Parathyroid adenoma (tissue), 2 donors: Measurements from ENCODE around the gene FSIP2.

Experiments
- H2AFZ ChIP-seq: fragments of 300-600 bp; sonication (generic); one replicate; pipeline ENCODE4 v1.7.0; 2017; ENCODE audit warnings: antibody characterized with exemption, mild to moderate bottlenecking
- H3K27ac ChIP-seq: fragments of 300-600 bp; sonication (generic); one replicate; pipeline ENCODE4 v1.7.0; 2017
- H3K27me3 ChIP-seq: fragments of 300-600 bp; sonication (generic); one replicate; pipeline ENCODE4 v1.7.0; 2017; ENCODE audit warnings: low read length; ENCODE audit not compliant: control insufficient read depth, insufficient read depth
- H3K36me3 ChIP-seq: fragments of 300-600 bp; sonication (generic); one replicate; pipeline ENCODE4 v1.7.0; 2017; ENCODE audit warnings: low read length; ENCODE audit not compliant: control insufficient read depth, insufficient read depth
- H3K4me1 ChIP-seq: fragments of 300-600 bp; sonication (generic); one replicate; pipeline ENCODE4 v1.7.0; 2017; ENCODE audit warnings: control low read depth
- H3K4me2 ChIP-seq: fragments of 300-600 bp; sonication (generic); one replicate; pipeline ENCODE4 v1.7.0; 2017; ENCODE audit warnings: low read length
- H3K4me3 ChIP-seq: fragments of 300-600 bp; sonication (generic); one replicate; pipeline ENCODE4 v1.7.0; 2017; ENCODE audit warnings: low read depth, low read length
- H3K79me2 ChIP-seq: fragments of 300-600 bp; sonication (generic); one replicate; pipeline ENCODE4 v1.7.0; 2017; ENCODE audit warnings: control low read depth
- H3K9ac ChIP-seq: fragments of 300-600 bp; sonication (generic); one replicate; pipeline ENCODE4 v1.7.0; 2017; ENCODE audit warnings: mild to moderate bottlenecking
- H3K9me3 ChIP-seq: fragments of 300-600 bp; sonication (generic); one replicate; pipeline ENCODE4 v1.7.0; 2017; ENCODE audit warnings: low read length; ENCODE audit not compliant: control insufficient read depth
- TF ChIP-seq, protein P1 (sequence below): fragments of 300-600 bp; sonication (generic); IDR thresholded peaks from one replicate; pipeline ENCODE4 v1.7.0; 2017; ENCODE audit warnings: antibody characterized with exemption, mild to moderate bottlenecking
- donor health status: primary hyperparathyroidism.

FSIP2 gene

DNA sequence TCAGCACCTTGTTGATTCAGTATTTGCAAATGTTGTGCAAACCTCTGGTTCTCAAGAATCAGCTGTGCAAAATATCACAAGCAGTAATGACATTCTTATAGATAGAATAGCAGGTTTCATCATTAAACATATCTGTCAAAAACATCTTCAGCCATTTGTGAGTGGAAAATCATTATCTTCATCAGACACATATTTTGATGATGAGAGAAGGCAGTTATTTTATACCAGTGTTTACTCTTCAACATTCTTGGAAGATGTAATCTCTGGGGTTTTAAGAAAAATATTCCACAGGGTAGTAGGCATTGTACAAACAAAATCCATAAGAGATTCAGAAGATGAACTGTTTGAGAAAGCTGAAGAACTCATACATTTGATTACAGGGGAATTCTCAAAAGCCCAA, 64.3 kb downstream of the FSIP2 start:
- H3K27ac ChIP-seq: no peak overlapping the region
- no peak overlapping the region for H3K4me3 ChIP-seq
- H3K9ac ChIP-seq: no peak overlapping the region
- H3K4me1 ChIP-seq: no peaks in the 10 kb centered on the region
- no peaks in the 10 kb centered on the region for H3K9me3 ChIP-seq
- H2AFZ ChIP-seq: no peak overlapping the region
- no peaks in the 10 kb centered on the region for H3K79me2 ChIP-seq
- TF ChIP-seq, protein P1, sequence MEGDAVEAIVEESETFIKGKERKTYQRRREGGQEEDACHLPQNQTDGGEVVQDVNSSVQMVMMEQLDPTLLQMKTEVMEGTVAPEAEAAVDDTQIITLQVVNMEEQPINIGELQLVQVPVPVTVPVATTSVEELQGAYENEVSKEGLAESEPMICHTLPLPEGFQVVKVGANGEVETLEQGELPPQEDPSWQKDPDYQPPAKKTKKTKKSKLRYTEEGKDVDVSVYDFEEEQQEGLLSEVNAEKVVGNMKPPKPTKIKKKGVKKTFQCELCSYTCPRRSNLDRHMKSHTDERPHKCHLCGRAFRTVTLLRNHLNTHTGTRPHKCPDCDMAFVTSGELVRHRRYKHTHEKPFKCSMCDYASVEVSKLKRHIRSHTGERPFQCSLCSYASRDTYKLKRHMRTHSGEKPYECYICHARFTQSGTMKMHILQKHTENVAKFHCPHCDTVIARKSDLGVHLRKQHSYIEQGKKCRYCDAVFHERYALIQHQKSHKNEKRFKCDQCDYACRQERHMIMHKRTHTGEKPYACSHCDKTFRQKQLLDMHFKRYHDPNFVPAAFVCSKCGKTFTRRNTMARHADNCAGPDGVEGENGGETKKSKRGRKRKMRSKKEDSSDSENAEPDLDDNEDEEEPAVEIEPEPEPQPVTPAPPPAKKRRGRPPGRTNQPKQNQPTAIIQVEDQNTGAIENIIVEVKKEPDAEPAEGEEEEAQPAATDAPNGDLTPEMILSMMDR: no peak
- no peak overlapping the region for H3K4me2 ChIP-seq
- no peaks in the 10 kb centered on the region for H3K27me3 ChIP-seq
- no peaks in the 10 kb centered on the region for H3K36me3 ChIP-seq

GRCh38 chr2:185806783-185807182, 68.2 kb downstream of the FSIP2 start:
- TF ChIP-seq, protein P1: no peak
- no peaks in the 10 kb centered on the region for H3K4me1 ChIP-seq
- no peak overlapping the region for H3K9ac ChIP-seq
- H3K4me3 ChIP-seq: no peak overlapping the region
- no peaks in the 10 kb centered on the region for H3K36me3 ChIP-seq
- no peaks in the 10 kb centered on the region for H3K79me2 ChIP-seq
- no peak overlapping the region for H3K4me2 ChIP-seq
- no peaks in the 10 kb centered on the region for H3K27me3 ChIP-seq
- H3K27ac ChIP-seq: no peak overlapping the region
- no peak overlapping the region for H2AFZ ChIP-seq
- H3K9me3 ChIP-seq: no peaks in the 10 kb centered on the region

- no peak overlapping the region for H3K27ac ChIP-seq
- H3K36me3 ChIP-seq: no peaks in the 10 kb centered on the region
- H3K4me3 ChIP-seq: no peak overlapping the region
- H3K27me3 ChIP-seq: no peaks in the 10 kb centered on the region
- no peaks in the 10 kb centered on the region for H3K4me1 ChIP-seq
- no peak overlapping the region for H3K4me2 ChIP-seq
- TF ChIP-seq, protein P1: no peak
- no peaks in the 10 kb centered on the region for H3K9me3 ChIP-seq
- no peak overlapping the region for H3K9ac ChIP-seq
- no peak overlapping the region for H2AFZ ChIP-seq
- no peaks in the 10 kb centered on the region for H3K79me2 ChIP-seq
These were observed 68.7 kb downstream of the FSIP2 start for GRCh38 chr2:185807351-185807750.

GRCh38 chr2:185811580-185811979, 73.0 kb downstream of the FSIP2 start:
- Histone ChIP-seq H3K79me2 (no peaks in the 10 kb centered on the region), H3K9me3 (no peaks in the 10 kb centered on the region), H3K27me3 (no peaks in the 10 kb centered on the region), H3K4me3 (no peak overlapping the region), H3K36me3 (no peaks in the 10 kb centered on the region), H3K27ac (no peak overlapping the region), H2AFZ (no peak overlapping the region), H3K4me1 (no peaks in the 10 kb centered on the region), H3K9ac (no peak overlapping the region), H3K4me2 (no peak overlapping the region)
- TF ChIP-seq, protein P1: no peak

DNA sequence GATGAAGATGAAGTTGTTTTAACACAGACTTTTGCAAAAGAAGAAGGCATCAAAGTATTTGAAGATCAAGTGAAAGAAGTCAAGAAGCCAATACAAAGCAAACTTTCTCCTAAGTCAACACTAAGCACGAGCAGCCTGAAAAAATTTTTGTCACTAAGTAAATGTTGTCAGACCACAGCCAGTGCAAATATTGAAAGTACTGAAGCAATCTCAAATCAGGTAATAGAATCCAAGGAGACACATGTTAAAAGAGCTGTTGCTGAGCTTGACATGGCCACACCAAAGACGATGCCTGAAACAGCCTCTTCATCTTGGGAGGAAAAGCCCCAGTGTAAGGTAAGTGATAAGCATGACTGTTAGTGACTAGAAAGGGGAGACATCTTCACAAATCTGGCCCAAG, 75.1 kb downstream of the FSIP2 start:
- Histone ChIP-seq H3K4me1 (no peaks in the 10 kb centered on the region), H2AFZ (no peak overlapping the region), H3K9me3 (no peaks in the 10 kb centered on the region), H3K27ac (no peak overlapping the region), H3K36me3 (no peaks in the 10 kb centered on the region), H3K4me3 (no peak overlapping the region), H3K9ac (no peak overlapping the region), H3K79me2 (no peaks in the 10 kb centered on the region), H3K27me3 (no peaks in the 10 kb centered on the region), H3K4me2 (no peak overlapping the region)
- TF ChIP-seq, protein P1: no peak
